Measurements from ENCODE around the gene ADAMTS6.

ADAMTS6 gene

GRCh38 chr5:65103756-65104440 lies 377.8 kb downstream of the ADAMTS6 start:
- DNase-seq (ENCODE audit: low read depth, low spot score): no peak

- DNase-seq (ENCODE audit: low read depth, low spot score): peak; percentile 47
Measured at GRCh38 chr5:65102976-65103711, 378.6 kb downstream of the ADAMTS6 start.

GRCh38 chr5:65102371-65102975 lies 379.2 kb downstream of the ADAMTS6 start:
- DNase-seq (ENCODE audit: low read depth, low spot score): no peak

GRCh38 chr5:65101632-65102100 lies 380.1 kb downstream of the ADAMTS6 start:
- DNase-seq (ENCODE audit: low read depth, low spot score): no peak

- DNase-seq (ENCODE audit: low read depth, low spot score): peak; percentile 40
Measured at GRCh38 chr5:65100911-65101631, 380.6 kb downstream of the ADAMTS6 start.

Measured in iPS DF 19.7 (cell line).